Spleen (tissue), 7 donors: ENCODE measurements around the gene N4BP3.

ENCODE experiments used
- POLR2A ChIP-seq, 3 donors: fragments of 450-650 bp; IDR thresholded peaks; one replicate each; pipeline ENCODE4 v1.5.1; 2017; ENCODE audit warnings: antibody characterized with exemption in 3 of 3, mild to moderate bottlenecking in 1 of 3
- POLR2AphosphoS5 ChIP-seq, 3 donors: sonication (generic); formaldehyde crosslinking; IDR thresholded peaks; one replicate each; pipeline ENCODE4 v1.5.1; 2017; ENCODE audit warnings: antibody characterized with exemption in 3 of 3
- TF ChIP-seq, protein P1 (sequence below), 11 experiments: fragments of 200-600 bp in 7 of 11; fragments of 450-650 bp in 4 of 11; sonication (generic) in 4 of 11; IDR thresholded peaks in 8 of 11; conservative IDR thresholded peaks in 3 of 11; 1 replicate in 7 of 11; 2 replicates in 4 of 11; pipeline versions ENCODE4 v1.4.0 to v1.8.0; 2016 to 2021; ENCODE audit warnings: antibody characterized with exemption in 11 of 11, inconsistent platforms in 4 of 11, mild to moderate bottlenecking in 1 of 11
- donor health status: DM: no; HTN: no; CAD: no; lungs with moderate emphysema.
- donor health status: DM: no; HTN: no; CAD: no.
- donor health status: DM: no; HTN: no; CAD: no.

DNA sequence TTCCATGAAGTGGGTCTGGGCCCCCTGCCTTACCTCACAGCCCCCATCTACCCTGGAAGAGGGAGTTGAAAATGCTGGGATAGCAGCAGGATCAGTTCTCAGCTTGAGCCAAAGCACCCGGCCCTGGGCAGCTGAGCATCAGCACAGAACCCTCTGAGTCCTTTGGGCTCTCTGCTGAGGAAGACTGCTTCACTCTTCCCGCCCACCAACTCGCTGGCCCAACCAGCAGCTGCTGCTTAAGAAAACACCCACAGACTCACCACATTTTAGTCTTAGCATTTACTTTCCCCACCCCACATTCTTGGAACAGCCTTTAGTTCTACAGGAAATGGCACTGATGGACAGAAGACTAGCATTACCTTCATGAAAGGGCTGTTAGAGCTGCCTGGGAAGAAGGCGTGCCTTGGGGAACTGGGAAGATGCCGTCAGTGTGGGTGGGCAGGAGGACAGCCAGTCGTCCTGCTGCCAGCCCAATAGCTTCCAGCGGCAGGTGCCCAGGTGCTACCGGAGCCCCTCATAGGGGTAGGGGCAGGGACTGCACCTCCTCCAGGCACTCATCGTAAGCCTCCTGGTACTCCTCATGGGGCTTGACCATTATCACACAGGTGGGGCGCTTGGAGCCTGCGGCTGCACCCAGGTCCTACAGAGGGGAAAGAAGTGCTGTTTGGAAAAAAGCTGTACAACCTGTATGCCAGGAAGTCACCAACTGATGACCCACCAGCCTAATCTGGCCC, 36.0 kb downstream of the N4BP3 start:
- TF ChIP-seq, protein P1, sequence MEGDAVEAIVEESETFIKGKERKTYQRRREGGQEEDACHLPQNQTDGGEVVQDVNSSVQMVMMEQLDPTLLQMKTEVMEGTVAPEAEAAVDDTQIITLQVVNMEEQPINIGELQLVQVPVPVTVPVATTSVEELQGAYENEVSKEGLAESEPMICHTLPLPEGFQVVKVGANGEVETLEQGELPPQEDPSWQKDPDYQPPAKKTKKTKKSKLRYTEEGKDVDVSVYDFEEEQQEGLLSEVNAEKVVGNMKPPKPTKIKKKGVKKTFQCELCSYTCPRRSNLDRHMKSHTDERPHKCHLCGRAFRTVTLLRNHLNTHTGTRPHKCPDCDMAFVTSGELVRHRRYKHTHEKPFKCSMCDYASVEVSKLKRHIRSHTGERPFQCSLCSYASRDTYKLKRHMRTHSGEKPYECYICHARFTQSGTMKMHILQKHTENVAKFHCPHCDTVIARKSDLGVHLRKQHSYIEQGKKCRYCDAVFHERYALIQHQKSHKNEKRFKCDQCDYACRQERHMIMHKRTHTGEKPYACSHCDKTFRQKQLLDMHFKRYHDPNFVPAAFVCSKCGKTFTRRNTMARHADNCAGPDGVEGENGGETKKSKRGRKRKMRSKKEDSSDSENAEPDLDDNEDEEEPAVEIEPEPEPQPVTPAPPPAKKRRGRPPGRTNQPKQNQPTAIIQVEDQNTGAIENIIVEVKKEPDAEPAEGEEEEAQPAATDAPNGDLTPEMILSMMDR (IDR thresholded peaks at IDR 0.05 in 8 of 11, conservative IDR thresholded peaks at IDR 0.05 in 3 of 11): no peak
- TF ChIP-seq POLR2AphosphoS5 (IDR thresholded peaks at IDR 0.05) (peak in 1 of 3 donors; percentile 60), POLR2A (IDR thresholded peaks at IDR 0.05) (no peak)
